Keratinocyte (primary cell): ENCODE measurements around the gene GPAM. TPM values are rescaled to one million over a fixed set of nuclear protein-coding genes. Genes with fewer than 3 reads are reported as not detected.

Source experiments
- DNase-seq: peaks from one replicate; pipeline ENCODE4 v3.0.0-alpha.2; 2011; ENCODE audit warnings: low read depth, missing footprints, low spot score
- FAIRE-seq: peaks from 2 replicates; lab custom pipeline; 2011; peaks lifted over from hg19 to GRCh38; lab: Jason Lieb, UNC
- H2AFZ ChIP-seq: 2 replicates; pipeline ENCODE4 v1.6.0; 2012; ENCODE audit warnings: low read length, control low read depth, inconsistent platforms; ENCODE audit not compliant: control insufficient read depth
- H3K27ac ChIP-seq: 2 replicates; pipeline ENCODE4 v1.5.1; 2011; ENCODE audit warnings: low read length; ENCODE audit not compliant: control insufficient read depth, insufficient read depth
- H3K27me3 ChIP-seq: 3 replicates; pipeline ENCODE4 v1.6.0; 2011; ENCODE audit warnings: low read length; ENCODE audit not compliant: control insufficient read depth, insufficient read depth; ENCODE audit errors: extremely low read depth
- H3K36me3 ChIP-seq, 2 experiments: 2 replicates in 1 of 2; 3 replicates in 1 of 2; pipeline ENCODE4 v1.5.1; 2011; ENCODE audit warnings: low read length in 2 of 2, mild to moderate bottlenecking in 1 of 2; ENCODE audit not compliant: control insufficient read depth in 2 of 2, insufficient read depth in 2 of 2; ENCODE audit errors: extremely low read depth in 1 of 2
- H3K4me1 ChIP-seq: 3 replicates; pipeline ENCODE4 v1.5.1; 2011; ENCODE audit warnings: low read length; ENCODE audit not compliant: control insufficient read depth, insufficient read depth; ENCODE audit errors: extremely low read depth
- H3K4me2 ChIP-seq: 3 replicates; pipeline ENCODE4 v1.6.0; 2011; ENCODE audit warnings: low read depth, low read length; ENCODE audit not compliant: control insufficient read depth, insufficient read depth; ENCODE audit errors: extremely low read depth
- H3K4me3 ChIP-seq, 3 experiments: fragments of 200-600 bp in 1 of 3; sonication (generic) in 1 of 3; 2 replicates in 2 of 3; 3 replicates in 1 of 3; pipeline ENCODE4 v1.5.1; 2011 to 2016; ENCODE audit warnings: low read length in 3 of 3, mild to moderate bottlenecking in 3 of 3, control low read depth in 2 of 3, inconsistent platforms in 1 of 3, low read depth in 1 of 3, mixed read lengths in 1 of 3, mixed run types in 1 of 3, moderate library complexity in 1 of 3; ENCODE audit not compliant: control insufficient read depth in 2 of 3, insufficient read depth in 2 of 3; ENCODE audit errors: extremely low read depth in 1 of 3
- H3K79me2 ChIP-seq: 2 replicates; pipeline ENCODE4 v1.6.0; 2012; ENCODE audit warnings: low read length; ENCODE audit not compliant: control insufficient read depth, insufficient read depth
- H3K9ac ChIP-seq: 3 replicates; pipeline ENCODE4 v1.6.0; 2011; ENCODE audit warnings: low read length; ENCODE audit not compliant: control insufficient read depth, insufficient read depth; ENCODE audit errors: extremely low read depth
- H3K9me1 ChIP-seq: 3 replicates; pipeline ENCODE4 v1.6.0; 2011; ENCODE audit warnings: low read length; ENCODE audit not compliant: control insufficient read depth, insufficient read depth; ENCODE audit errors: extremely low read depth
- H3K9me3 ChIP-seq: 2 replicates; pipeline ENCODE4 v1.5.1; 2012; ENCODE audit warnings: low read depth, low read length; ENCODE audit not compliant: control insufficient read depth
- H4K20me1 ChIP-seq: 3 replicates; pipeline ENCODE4 v1.6.0; 2011; ENCODE audit warnings: low read length; ENCODE audit not compliant: control insufficient read depth, insufficient read depth; ENCODE audit errors: extremely low read depth
- EZH2 ChIP-seq: IDR thresholded peaks from one replicate; pipeline ENCODE4 v1.6.1; 2012; ENCODE audit warnings: inconsistent platforms, mild to moderate bottlenecking, low read length, moderate library complexity
- dilution Hi-C: fragments of 300-500 bp; cut with MboI; formaldehyde crosslinking; loops from one replicate; pipeline ENCODE4 v1.7.0; 2020; ENCODE audit warnings: low sequenced_read_pairs; ENCODE audit not compliant: extremely low pct_ligation_motif_present
- polyA plus RNA-seq, 5 experiments: library from polyadenylated mRNA; depleted of rRNA in 3 of 5; stranded (reverse) in 3 of 5; stranded (forward) in 1 of 5; unstranded in 1 of 5; fragments of >200 nt; gene quantifications; 1 replicate in 1 of 5; 2 replicates in 3 of 5; 3 replicates in 1 of 5; pipeline versions ENCODE4 v1.2.1 to v1.2.3, GENCODE V29; 2011 to 2012; ENCODE audit warnings: missing spikeins in 2 of 5, low read depth in 1 of 5, low replicate concordance in 1 of 5
- TF ChIP-seq, protein P1 (sequence below), 3 experiments: IDR thresholded peaks in 1 of 3; conservative IDR thresholded peaks in 1 of 3; optimal IDR thresholded peaks in 1 of 3; 2 replicates in 2 of 3; 3 replicates in 1 of 3; pipeline versions ENCODE3 to v1.5.1; 2011; ENCODE audit warnings: low read length in 3 of 3, mild to moderate bottlenecking in 3 of 3, moderate library complexity in 2 of 3, control low read depth in 1 of 3, inconsistent platforms in 1 of 3; ENCODE audit not compliant: insufficient read depth in 2 of 3; ENCODE audit errors: extremely low read depth in 1 of 3

GPAM gene
- polyA plus RNA-seq, 1 donor (not counting 4 experiments of a cell fraction or from before 2014, with no cell fraction given) = 7.4 TPM

GRCh38 chr10:112137154-112137987 lies 46.2 kb downstream of the GPAM start:
- no peak overlapping the region for H3K9ac ChIP-seq
- no peaks in the 10 kb centered on the region for H3K4me1 ChIP-seq
- peak; percentile 28 for DNase-seq
- H3K9me3 ChIP-seq = no peaks in the 10 kb centered on the region
- no peak overlapping the region for H3K4me2 ChIP-seq
- H3K9me1 ChIP-seq = no peaks in the 10 kb centered on the region
- no peak overlapping the region for H3K4me3 ChIP-seq
- H2AFZ ChIP-seq = no peak overlapping the region
- H4K20me1 ChIP-seq = no peaks in the 10 kb centered on the region
- no peaks in the 10 kb centered on the region for H3K27me3 ChIP-seq
- TF ChIP-seq, protein P1, sequence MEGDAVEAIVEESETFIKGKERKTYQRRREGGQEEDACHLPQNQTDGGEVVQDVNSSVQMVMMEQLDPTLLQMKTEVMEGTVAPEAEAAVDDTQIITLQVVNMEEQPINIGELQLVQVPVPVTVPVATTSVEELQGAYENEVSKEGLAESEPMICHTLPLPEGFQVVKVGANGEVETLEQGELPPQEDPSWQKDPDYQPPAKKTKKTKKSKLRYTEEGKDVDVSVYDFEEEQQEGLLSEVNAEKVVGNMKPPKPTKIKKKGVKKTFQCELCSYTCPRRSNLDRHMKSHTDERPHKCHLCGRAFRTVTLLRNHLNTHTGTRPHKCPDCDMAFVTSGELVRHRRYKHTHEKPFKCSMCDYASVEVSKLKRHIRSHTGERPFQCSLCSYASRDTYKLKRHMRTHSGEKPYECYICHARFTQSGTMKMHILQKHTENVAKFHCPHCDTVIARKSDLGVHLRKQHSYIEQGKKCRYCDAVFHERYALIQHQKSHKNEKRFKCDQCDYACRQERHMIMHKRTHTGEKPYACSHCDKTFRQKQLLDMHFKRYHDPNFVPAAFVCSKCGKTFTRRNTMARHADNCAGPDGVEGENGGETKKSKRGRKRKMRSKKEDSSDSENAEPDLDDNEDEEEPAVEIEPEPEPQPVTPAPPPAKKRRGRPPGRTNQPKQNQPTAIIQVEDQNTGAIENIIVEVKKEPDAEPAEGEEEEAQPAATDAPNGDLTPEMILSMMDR (optimal IDR thresholded peaks at IDR 0.05 in 1 of 3, IDR thresholded peaks at IDR 0.05 in 1 of 3, conservative IDR thresholded peaks at IDR 0.05 in 1 of 3; ENCODE audit: extremely low read depth in 1 of 3, insufficient read depth in 2 of 3, low read length in 3 of 3) = peak; percentile 89 to 97 (median 90)
- TF ChIP-seq EZH2 = no peak
- H3K36me3 ChIP-seq = no peaks in the 10 kb centered on the region
- no peak overlapping the region for H3K27ac ChIP-seq
- H3K79me2 ChIP-seq = no peaks in the 10 kb centered on the region
- dilution Hi-C loops = loop anchor here (25.0 kb wide), 1 partner anchor 375 kb away; no protein-coding TSS in a partner anchor
- FAIRE-seq = no peak

GRCh38 chr10:112136486-112137153 lies 46.9 kb downstream of the GPAM start:
- no peak overlapping the region for H3K4me2 ChIP-seq
- no peaks in the 10 kb centered on the region for H3K9me1 ChIP-seq
- no peaks in the 10 kb centered on the region for H3K79me2 ChIP-seq
- no peak overlapping the region for H3K9ac ChIP-seq
- no peak for FAIRE-seq
- no peaks in the 10 kb centered on the region for H3K27me3 ChIP-seq
- no peaks in the 10 kb centered on the region for H3K9me3 ChIP-seq
- no peak overlapping the region for H2AFZ ChIP-seq
- H3K36me3 ChIP-seq = no peaks in the 10 kb centered on the region
- TF ChIP-seq, protein P1 (optimal IDR thresholded peaks at IDR 0.05 in 1 of 3, IDR thresholded peaks at IDR 0.05 in 1 of 3, conservative IDR thresholded peaks at IDR 0.05 in 1 of 3; ENCODE audit: extremely low read depth in 1 of 3, insufficient read depth in 2 of 3, low read length in 3 of 3) = no peak
- TF ChIP-seq EZH2 = no peak
- dilution Hi-C loops = loop anchor here (25.0 kb wide), 1 partner anchor 374 kb away; no protein-coding TSS in a partner anchor
- H3K4me1 ChIP-seq = no peaks in the 10 kb centered on the region
- no peaks in the 10 kb centered on the region for H4K20me1 ChIP-seq
- H3K27ac ChIP-seq = no peak overlapping the region
- DNase-seq = no peak
- no peak overlapping the region for H3K4me3 ChIP-seq
